ENCODE data around the gene HIPK2. TPM values are rescaled to one million over a fixed set of nuclear protein-coding genes. Genes with fewer than 3 reads are reported as not detected.

HIPK2 gene
- total RNA-seq, 3 donors from 2014 or later (not counting 1 experiment from before 2014, with no cell fraction given) = 127 to 145 (median 144) TPM

DNA sequence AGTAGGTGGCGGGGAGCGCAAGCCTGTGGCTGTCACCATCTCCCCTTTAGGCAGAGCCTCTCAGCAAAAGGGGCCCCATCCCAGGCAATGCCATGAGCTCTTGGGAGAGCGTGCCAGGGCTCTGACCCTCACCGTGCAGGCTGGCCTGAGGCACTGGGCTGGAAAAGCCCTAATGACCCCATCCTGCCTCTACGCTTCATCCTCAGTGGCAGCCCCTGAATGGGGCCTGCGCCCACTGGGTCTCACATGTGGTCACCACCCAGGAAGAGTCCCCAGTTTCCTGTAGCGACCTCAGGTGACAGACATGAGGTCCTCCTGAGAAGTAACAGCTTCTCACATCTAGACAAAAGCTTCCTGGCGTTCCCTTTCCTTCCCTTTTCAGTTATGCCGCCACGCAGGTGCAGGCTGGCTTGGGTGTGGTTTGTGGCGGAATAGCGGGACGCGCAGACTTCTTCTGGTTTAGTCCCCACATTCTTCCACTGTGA is 195.1 kb downstream of the HIPK2 start:
- Mint-ChIP-seq H3K4me1 (peaks cover 18 to 25% of the 10 kb centered on the region in 2 donors), H3K36me3 (no peaks in the 10 kb centered on the region)

DNA sequence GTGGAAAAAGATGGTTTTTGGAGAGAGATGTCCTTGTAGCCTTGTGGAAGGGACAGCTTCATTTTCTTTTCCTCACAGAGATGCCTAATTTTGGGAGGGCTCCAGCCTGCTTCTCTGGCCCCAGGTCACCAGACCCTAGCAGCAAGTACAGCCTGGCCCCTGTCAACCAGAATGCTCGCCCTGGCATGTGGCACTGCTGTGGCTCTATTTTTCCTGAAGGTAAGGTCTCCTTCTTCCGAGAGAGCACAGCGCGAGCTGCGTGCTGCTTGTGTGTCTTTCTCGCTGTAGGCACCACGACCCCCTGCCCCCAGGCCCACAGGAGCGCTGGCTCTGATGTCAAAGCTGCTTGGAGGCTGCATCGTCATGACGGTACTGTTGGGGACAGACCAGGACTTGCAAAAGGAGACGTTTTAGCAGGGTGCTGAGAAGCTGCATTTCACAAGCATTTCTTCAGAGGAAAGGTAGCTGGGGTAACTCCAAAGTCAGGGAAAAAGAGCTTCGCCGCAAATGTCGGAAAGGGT is 195.6 kb downstream of the HIPK2 start:
- Mint-ChIP-seq H3K4me1 (peaks cover 18 to 25% of the 10 kb centered on the region in 2 donors), H3K4me3 (no peak overlapping the region), H3K9me3 (no peaks in the 10 kb centered on the region), H3K27ac (peak overlapping the region in 1 of 2 donors; percentile 23), H3K36me3 (no peaks in the 10 kb centered on the region), H3K27me3 (ENCODE audit: low read depth in 2 of 2) (no peaks in the 10 kb centered on the region)
- no peak overlapping the region for H3K27ac ChIP-seq (ENCODE audit: low read length)
- no peak overlapping the region for H3K4me3 ChIP-seq (ENCODE audit: low read length)
- peaks cover 21% of the 10 kb centered on the region for H3K4me1 ChIP-seq (ENCODE audit: control insufficient read depth, insufficient read depth, low read length)
- intact Hi-C loops (cut with micrococcal nuclease) = no loop called here
- 88% methylated on average over 14 of the region's 14 CpGs for WGBS (ENCODE audit: insufficient coverage)
- DNase-seq (no peak), ATAC-seq (no peak)
- no peaks in the 10 kb centered on the region for H3K9me3 ChIP-seq (ENCODE audit: control insufficient read depth, insufficient read depth, low read length)
- peaks cover 53% of the 10 kb centered on the region for H3K36me3 ChIP-seq (ENCODE audit: control insufficient read depth, insufficient read depth, low read length)
- no peaks in the 10 kb centered on the region for H3K27me3 ChIP-seq (ENCODE audit: control insufficient read depth, insufficient read depth, low read length)
- TF ChIP-seq, protein P1, sequence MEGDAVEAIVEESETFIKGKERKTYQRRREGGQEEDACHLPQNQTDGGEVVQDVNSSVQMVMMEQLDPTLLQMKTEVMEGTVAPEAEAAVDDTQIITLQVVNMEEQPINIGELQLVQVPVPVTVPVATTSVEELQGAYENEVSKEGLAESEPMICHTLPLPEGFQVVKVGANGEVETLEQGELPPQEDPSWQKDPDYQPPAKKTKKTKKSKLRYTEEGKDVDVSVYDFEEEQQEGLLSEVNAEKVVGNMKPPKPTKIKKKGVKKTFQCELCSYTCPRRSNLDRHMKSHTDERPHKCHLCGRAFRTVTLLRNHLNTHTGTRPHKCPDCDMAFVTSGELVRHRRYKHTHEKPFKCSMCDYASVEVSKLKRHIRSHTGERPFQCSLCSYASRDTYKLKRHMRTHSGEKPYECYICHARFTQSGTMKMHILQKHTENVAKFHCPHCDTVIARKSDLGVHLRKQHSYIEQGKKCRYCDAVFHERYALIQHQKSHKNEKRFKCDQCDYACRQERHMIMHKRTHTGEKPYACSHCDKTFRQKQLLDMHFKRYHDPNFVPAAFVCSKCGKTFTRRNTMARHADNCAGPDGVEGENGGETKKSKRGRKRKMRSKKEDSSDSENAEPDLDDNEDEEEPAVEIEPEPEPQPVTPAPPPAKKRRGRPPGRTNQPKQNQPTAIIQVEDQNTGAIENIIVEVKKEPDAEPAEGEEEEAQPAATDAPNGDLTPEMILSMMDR (IDR thresholded peaks at IDR 0.05) = no peak

More for the DNA sequence above, 195.1 kb downstream of the HIPK2 start:
- 37% methylated on average over 12 of the region's 14 CpGs for WGBS (ENCODE audit: insufficient coverage)
- ATAC-seq (peak; percentile 34 to 86 (median 59)), DNase-seq (no peak)
- H3K4me3 Mint-ChIP-seq = no peak overlapping the region
- intact Hi-C loops (cut with micrococcal nuclease) = no loop called here
- H3K27me3 Mint-ChIP-seq (ENCODE audit: low read depth in 2 of 2) = no peaks in the 10 kb centered on the region
- Histone ChIP-seq H3K36me3 (ENCODE audit: control insufficient read depth, insufficient read depth, low read length) (peaks cover 53% of the 10 kb centered on the region), H3K4me1 (ENCODE audit: control insufficient read depth, insufficient read depth, low read length) (peaks cover 21% of the 10 kb centered on the region), H3K27me3 (ENCODE audit: control insufficient read depth, insufficient read depth, low read length) (no peaks in the 10 kb centered on the region), H3K27ac (ENCODE audit: low read length) (no peak overlapping the region), H3K4me3 (ENCODE audit: low read length) (no peak overlapping the region), H3K9me3 (ENCODE audit: control insufficient read depth, insufficient read depth, low read length) (no peaks in the 10 kb centered on the region)
- peak overlapping the region; percentile 23 to 65 for H3K27ac Mint-ChIP-seq
- TF ChIP-seq, protein P1 (IDR thresholded peaks at IDR 0.05) = no peak
- no peaks in the 10 kb centered on the region for H3K9me3 Mint-ChIP-seq

DNA sequence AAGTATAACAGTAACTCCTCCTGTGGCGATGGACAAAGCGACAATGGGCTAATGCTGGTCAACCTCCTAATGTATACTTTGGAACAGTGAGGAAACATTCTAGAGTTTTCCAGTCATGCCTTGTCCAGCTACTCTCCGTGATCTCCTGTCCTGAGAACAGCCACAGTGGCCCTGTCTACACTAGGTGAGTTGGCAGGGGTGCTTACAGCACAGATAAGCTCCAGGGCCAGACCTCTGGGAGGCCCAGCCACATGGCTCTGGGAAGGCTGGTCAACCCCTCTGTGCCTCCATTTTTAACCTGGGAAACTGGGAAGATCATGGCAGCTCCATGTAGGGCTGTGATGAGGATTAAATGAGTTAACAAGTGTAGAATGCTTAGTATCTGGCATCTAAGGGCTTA is 197.4 kb downstream of the HIPK2 start:
- H3K36me3 Mint-ChIP-seq = no peaks in the 10 kb centered on the region
- Histone ChIP-seq H3K9me3 (ENCODE audit: control insufficient read depth, insufficient read depth, low read length) (no peaks in the 10 kb centered on the region), H3K27me3 (ENCODE audit: control insufficient read depth, insufficient read depth, low read length) (no peaks in the 10 kb centered on the region), H3K36me3 (ENCODE audit: control insufficient read depth, insufficient read depth, low read length) (peaks cover 47% of the 10 kb centered on the region), H3K4me3 (ENCODE audit: low read length) (no peak overlapping the region), H3K27ac (ENCODE audit: low read length) (no peak overlapping the region), H3K4me1 (ENCODE audit: control insufficient read depth, insufficient read depth, low read length) (peaks cover 21% of the 10 kb centered on the region)
- no peak overlapping the region for H3K27ac Mint-ChIP-seq
- H3K4me3 Mint-ChIP-seq = no peak overlapping the region
- intact Hi-C loops (cut with micrococcal nuclease) = no loop called here
- TF ChIP-seq, protein P1 (IDR thresholded peaks at IDR 0.05) = no peak
- 91% methylated on average over 3 of the region's 3 CpGs for WGBS (ENCODE audit: insufficient coverage)
- peaks cover 18 to 25% of the 10 kb centered on the region in 2 donors for H3K4me1 Mint-ChIP-seq
- H3K27me3 Mint-ChIP-seq (ENCODE audit: low read depth in 2 of 2) = no peaks in the 10 kb centered on the region
- no peak for DNase-seq
- no peaks in the 10 kb centered on the region for H3K9me3 Mint-ChIP-seq
- ATAC-seq = no peak

Data from natural killer cell (primary cell).